H1 (cell line): ENCODE measurements around the gene EPB41L2. TPM values are rescaled to one million over a fixed set of nuclear protein-coding genes. Genes with fewer than 3 reads are reported as not detected.

Experiments
- CTCF ChIA-PET: fragments of 300-600 bp; sonication (Branson Sonifier 250); formaldehyde crosslinking; loops from one replicate; lab custom pipeline; 2021; ENCODE audit not compliant: partially characterized antibody; lab: Charles Lee
- POLR2A ChIA-PET: fragments of 300-600 bp; sonication (Branson Sonifier 250); formaldehyde crosslinking; loops from one replicate; lab custom pipeline; 2021; ENCODE audit warnings: inconsistent platforms; ENCODE audit not compliant: partially characterized antibody; lab: Charles Lee
- DNase-seq, 2 experiments: peaks; one replicate each; pipeline versions ENCODE4 v3.0.0 to v3.0.0-alpha.2; 2010 to 2022; ENCODE audit warnings: low spot score in 2 of 2, low read depth in 1 of 2, mixed read lengths in 1 of 2
- FAIRE-seq: peaks from 2 replicates; lab custom pipeline; 2011; peaks lifted over from hg19 to GRCh38; lab: Jason Lieb, UNC
- H2AFZ ChIP-seq: 2 replicates; pipeline ENCODE4 v1.8.1; 2012; ENCODE audit warnings: low read length, inconsistent platforms
- H2AK5ac ChIP-seq: 2 replicates; pipeline ENCODE4 v1.6.1; 2013; ENCODE audit warnings: low read depth, low read length
- H2BK120ac ChIP-seq: replicated peaks from 2 replicates; pipeline ENCODE3; 2013; ENCODE audit warnings: low read depth, low read length, inconsistent platforms
- H2BK12ac ChIP-seq: 2 replicates; pipeline ENCODE4 v1.6.1; 2013; ENCODE audit warnings: low read depth, low read length
- H2BK15ac ChIP-seq: 2 replicates; pipeline ENCODE4 v1.6.1; 2013; ENCODE audit warnings: low read length
- H2BK20ac ChIP-seq: 2 replicates; pipeline ENCODE4 v1.6.1; 2013; ENCODE audit warnings: low read length
- H2BK5ac ChIP-seq: 2 replicates; pipeline ENCODE4 v1.6.1; 2013; ENCODE audit warnings: low read depth, low read length
- H3K14ac ChIP-seq: 2 replicates; pipeline ENCODE4 v1.6.1; 2013; ENCODE audit warnings: inconsistent platforms; ENCODE audit not compliant: insufficient read length
- H3K18ac ChIP-seq: 2 replicates; pipeline ENCODE4 v1.6.1; 2013; ENCODE audit warnings: low read length; ENCODE audit errors: extremely low read depth
- H3K23ac ChIP-seq: 2 replicates; pipeline ENCODE4 v1.6.1; 2013; ENCODE audit warnings: inconsistent platforms; ENCODE audit not compliant: insufficient read length
- H3K23me2 ChIP-seq: 2 replicates; pipeline ENCODE4 v1.6.1; 2013; ENCODE audit warnings: low read depth, low read length
- H3K27ac ChIP-seq: 2 replicates; pipeline ENCODE4 v1.6.1; 2011; ENCODE audit warnings: low read depth, low read length, inconsistent platforms
- H3K27me3 ChIP-seq, 4 experiments: replicated peaks in 1 of 4; 1 replicate in 1 of 4; 2 replicates in 3 of 4; pipeline versions ENCODE4 v1.6.1 to v1.8.1; 2011 to 2013; ENCODE audit warnings: low read length in 3 of 4, mild to moderate bottlenecking in 3 of 4, inconsistent platforms in 2 of 4, mixed read lengths in 2 of 4, moderate library complexity in 1 of 4; ENCODE audit not compliant: control insufficient read depth in 3 of 4, insufficient read depth in 3 of 4; ENCODE audit errors: extremely low read depth in 1 of 4
- H3K36me3 ChIP-seq, 4 experiments: 2 replicates each; pipeline versions ENCODE4 v1.6.1 to v1.8.1; 2011 to 2013; ENCODE audit warnings: mild to moderate bottlenecking in 4 of 4, low read length in 3 of 4, moderate library complexity in 2 of 4, control low read depth in 1 of 4, inconsistent platforms in 1 of 4; ENCODE audit not compliant: insufficient read depth in 4 of 4, control insufficient read depth in 2 of 4
- H3K4ac ChIP-seq: replicated peaks from 2 replicates; pipeline ENCODE3; 2013; ENCODE audit warnings: low read length, low read depth, mixed read lengths, inconsistent platforms; ENCODE audit not compliant: insufficient read length
- H3K4me1 ChIP-seq, 4 experiments: replicated peaks in 1 of 4; 1 replicate in 1 of 4; 2 replicates in 3 of 4; pipeline versions ENCODE4 v1.6.1 to v1.8.1; 2011 to 2013; ENCODE audit warnings: low read length in 3 of 4, inconsistent platforms in 2 of 4, mixed read lengths in 1 of 4; ENCODE audit not compliant: insufficient read depth in 4 of 4, control insufficient read depth in 3 of 4
- H3K4me2 ChIP-seq, 2 experiments: 2 replicates each; pipeline versions ENCODE4 v1.6.1 to v1.8.1; 2011 to 2013; ENCODE audit warnings: low read depth in 2 of 2, low read length in 2 of 2, control low read depth in 1 of 2, inconsistent platforms in 1 of 2, mild to moderate bottlenecking in 1 of 2; ENCODE audit not compliant: insufficient read depth in 1 of 2
- H3K4me3 ChIP-seq, 4 experiments: fragments of 200-600, 300-600 bp in 1 of 4; sonication (generic), shearing (Covaris generic), sonication (Bioruptor Twin) in 1 of 4; 2 replicates each; pipeline versions ENCODE4 v1.5.1 to v1.8.1; 2011 to 2016; ENCODE audit warnings: low read length in 4 of 4, low read depth in 3 of 4, control low read depth in 2 of 4, inconsistent platforms in 2 of 4, mild to moderate bottlenecking in 2 of 4, mixed read lengths in 1 of 4, moderate library complexity in 1 of 4; ENCODE audit not compliant: insufficient read depth in 2 of 4; ENCODE audit errors: extremely low read depth in 1 of 4
- H3K56ac ChIP-seq: replicated peaks from 2 replicates; pipeline ENCODE3; 2013; ENCODE audit warnings: low read depth, mild to moderate bottlenecking, mixed read lengths, low read length, inconsistent platforms; ENCODE audit not compliant: insufficient read length
- H3K79me1 ChIP-seq: 2 replicates; pipeline ENCODE4 v1.6.1; 2013; ENCODE audit warnings: low read depth, low read length, control low read depth
- H3K79me2 ChIP-seq, 2 experiments: 2 replicates each; pipeline versions ENCODE4 v1.6.1 to v1.8.1; 2012 to 2013; ENCODE audit warnings: low read length in 2 of 2, mild to moderate bottlenecking in 2 of 2, inconsistent platforms in 1 of 2; ENCODE audit not compliant: insufficient read depth in 2 of 2, control insufficient read depth in 1 of 2
- H3K9ac ChIP-seq, 4 experiments: replicated peaks in 1 of 4; 1 replicate in 1 of 4; 2 replicates in 3 of 4; pipeline versions ENCODE4 v1.6.1 to v1.8.1; 2011 to 2013; ENCODE audit warnings: low read depth in 3 of 4, low read length in 3 of 4, control low read depth in 2 of 4, mild to moderate bottlenecking in 2 of 4, moderate library complexity in 2 of 4, inconsistent platforms in 1 of 4; ENCODE audit errors: extremely low read depth in 1 of 4
- H3K9me3 ChIP-seq, 2 experiments: 2 replicates each; pipeline versions ENCODE4 v1.6.1 to v1.8.1; 2012 to 2013; ENCODE audit warnings: mild to moderate bottlenecking in 2 of 2, moderate library complexity in 2 of 2, control low read depth in 1 of 2, inconsistent platforms in 1 of 2, low read depth in 1 of 2, low read length in 1 of 2, mixed read lengths in 1 of 2; ENCODE audit not compliant: insufficient read depth in 2 of 2
- H4K20me1 ChIP-seq, 2 experiments: replicated peaks in 1 of 2; 2 replicates each; pipeline versions ENCODE3 to v1.8.1; 2011 to 2013; ENCODE audit warnings: inconsistent platforms in 2 of 2, low read length in 2 of 2, mild to moderate bottlenecking in 1 of 2; ENCODE audit not compliant: insufficient read depth in 2 of 2, control insufficient read depth in 1 of 2
- H4K5ac ChIP-seq: 2 replicates; pipeline ENCODE4 v1.6.1; 2013; ENCODE audit warnings: low read length, low read depth, mixed read lengths, inconsistent platforms; ENCODE audit not compliant: insufficient read length
- H4K8ac ChIP-seq: 2 replicates; pipeline ENCODE4 v1.8.0; 2013; ENCODE audit warnings: mild to moderate bottlenecking, moderate library complexity, low read length, inconsistent platforms; ENCODE audit not compliant: insufficient read depth; ENCODE audit errors: extremely low read depth
- H4K91ac ChIP-seq: replicated peaks from 2 replicates; pipeline ENCODE3; 2013; ENCODE audit warnings: low read length, mixed read lengths, inconsistent platforms; ENCODE audit not compliant: insufficient read length
- BACH1 ChIP-seq: IDR thresholded peaks from 2 replicates; pipeline ENCODE4 v1.6.1; 2012; ENCODE audit warnings: low read length, improper control_type of control experiment
- BCL11A ChIP-seq, 2 experiments: IDR thresholded peaks; one replicate each; pipeline ENCODE4 v1.6.1; 2011; ENCODE audit warnings: low read depth in 2 of 2, low read length in 2 of 2, mild to moderate bottlenecking in 2 of 2
- CHD1 ChIP-seq: IDR thresholded peaks from 2 replicates; pipeline ENCODE4 v1.6.1; 2012; ENCODE audit warnings: low read depth, low read length, improper control_type of control experiment
- CTCF ChIP-seq, 3 experiments: IDR thresholded peaks; 1 replicate in 2 of 3; 2 replicates in 1 of 3; pipeline versions ENCODE4 v1.5.1 to v1.6.1; 2011; ENCODE audit warnings: low read length in 3 of 3, mild to moderate bottlenecking in 3 of 3, inconsistent platforms in 2 of 3, low read depth in 1 of 3, moderate library complexity in 1 of 3; ENCODE audit not compliant: insufficient read depth in 1 of 3; ENCODE audit errors: control extremely low read depth in 1 of 3
- EGR1 ChIP-seq: IDR thresholded peaks from 2 replicates; pipeline ENCODE4 v1.6.1; 2011; ENCODE audit warnings: low read depth, low read length, borderline replicate concordance
- GTF2F1 ChIP-seq: IDR thresholded peaks from 2 replicates; pipeline ENCODE4 v1.6.1; 2012; ENCODE audit warnings: low read depth, low read length, improper control_type of control experiment, borderline replicate concordance
- KDM1A ChIP-seq: fragments of 200-600, 300-600 bp; sonication (generic); IDR thresholded peaks from 2 replicates; pipeline ENCODE4 v1.7.1; 2016; ENCODE audit warnings: mild to moderate bottlenecking, low read length, borderline replicate concordance
- KDM4A ChIP-seq: IDR thresholded peaks from one replicate; pipeline ENCODE4 v1.7.1; 2012; ENCODE audit warnings: low read depth, mild to moderate bottlenecking, moderate library complexity, low read length, inconsistent platforms; ENCODE audit not compliant: severe bottlenecking
- NANOG ChIP-seq: IDR thresholded peaks from 2 replicates; pipeline ENCODE4 v1.6.1; 2011; ENCODE audit warnings: low read length, low read depth, mild to moderate bottlenecking, inconsistent platforms; ENCODE audit not compliant: insufficient read depth, poor library complexity, severe bottlenecking
- RBBP5 ChIP-seq: IDR thresholded peaks from 2 replicates; pipeline ENCODE4 v1.7.1; 2012; ENCODE audit warnings: low read depth, mild to moderate bottlenecking, inconsistent platforms, low read length, moderate library complexity, borderline replicate concordance
- SRF ChIP-seq: IDR thresholded peaks from 2 replicates; pipeline ENCODE4 v1.6.1; 2011; ENCODE audit warnings: mild to moderate bottlenecking, low read depth, low read length, moderate library complexity
- TAF7 ChIP-seq: optimal IDR thresholded peaks from 2 replicates; pipeline ENCODE3; 2011; ENCODE audit warnings: low read depth, mild to moderate bottlenecking, inconsistent platforms, low read length, moderate library complexity, borderline replicate concordance
- WGBS, 2 experiments: shearing (Covaris generic) in 1 of 2; methylation state at CpG; one replicate each; pipeline versions ENCODE4 v1.1.6 to v1.1.7; 2013 to 2015; ENCODE audit warnings: low lambda C conversion rate in 2 of 2, mixed read lengths in 2 of 2, inconsistent platforms in 1 of 2, low coverage in 1 of 2, missing lambda C conversion rate in 1 of 2; ENCODE audit not compliant: insufficient replicate concordance in 2 of 2, insufficient coverage in 1 of 2, insufficient read length in 1 of 2; ENCODE audit errors: extremely low coverage in 1 of 2, missing lambda C conversion rate in 1 of 2; 5-methylcytosine and 5-hydroxymethylcytosine counted together
- polyA plus RNA-seq, 7 experiments: library from polyadenylated mRNA; depleted of rRNA in 3 of 7; stranded (reverse) in 5 of 7; unstranded in 2 of 7; fragments of >200 nt in 5 of 7; fragments of 200-250 nt in 2 of 7; gene quantifications; 1 replicate in 5 of 7; 2 replicates in 1 of 7; 4 replicates in 1 of 7; pipeline versions ENCODE4 v1.2.1 to v1.2.3, GENCODE V29; 2011 to 2013; ENCODE audit warnings: missing spikeins in 2 of 7, mixed read lengths in 2 of 7
- total RNA-seq: library from RNA; stranded (reverse); fragmentation: NEBNext Ultra II Directional; extraction: Animal tissue kit (Norgen Biotek cat#: 25700); gene quantifications from 2 replicates; pipeline ENCODE4 v1.2.1, GENCODE V29; 2021

EPB41L2 gene
- total and polyA plus RNA-seq, 2 of the 8 experiments (the other 6 are each of a cell fraction or from before 2014, with no cell fraction given): 22.5 to 123 TPM

GRCh38 chr6:130849594-130849993 lies 213.5 kb downstream of the EPB41L2 start:
- no peaks in the 10 kb centered on the region for H4K20me1 ChIP-seq
- no peaks in the 10 kb centered on the region; the same call in 1 of the 2 replicates for H3K23me2 ChIP-seq
- H3K18ac ChIP-seq: no peak overlapping the region
- no peak overlapping the region for H2BK20ac ChIP-seq
- H3K4ac ChIP-seq: no peak overlapping the region
- H4K8ac ChIP-seq: no peak overlapping the region
- no peak overlapping the region for H3K23ac ChIP-seq
- no peak overlapping the region for H2BK12ac ChIP-seq
- H3K27me3 ChIP-seq: no peaks in the 10 kb centered on the region
- H3K4me2 ChIP-seq: no peak overlapping the region
- no peak overlapping the region for H3K27ac ChIP-seq
- H3K4me1 ChIP-seq: peaks cover 0 to 13% (median 4%) of the 10 kb centered on the region in 4 experiments; a peak in 5 of 7 replicates
- no peaks in the 10 kb centered on the region; a peak in 2 of 8 replicates for H3K36me3 ChIP-seq
- no peaks in the 10 kb centered on the region for H3K79me2 ChIP-seq
- H2AK5ac ChIP-seq: no peak overlapping the region
- H4K91ac ChIP-seq: no peak overlapping the region
- H3K56ac ChIP-seq: no peak overlapping the region
- no peak overlapping the region for H2AFZ ChIP-seq
- WGBS, 2 experiments: 92% methylated on average over 1 of the region's 1 CpG; no CpG with 5 or more reads in 1 of the 2 experiments
- no peak overlapping the region for H3K14ac ChIP-seq
- ChIA-PET CTCF (interaction anchor here (0.6 kb wide), 1 partner anchor 150 kb away, joined by 4 read pairs; no protein-coding TSS in a partner anchor), POLR2A (no interaction called here)
- H3K9me3 ChIP-seq: no peaks in the 10 kb centered on the region
- no peak overlapping the region for H2BK15ac ChIP-seq
- no peak overlapping the region for H2BK120ac ChIP-seq
- no peaks in the 10 kb centered on the region for H3K79me1 ChIP-seq
- DNase-seq (no peak), FAIRE-seq (no peak)
- no peak overlapping the region for H3K9ac ChIP-seq
- no peak overlapping the region for H2BK5ac ChIP-seq
- no peak overlapping the region for H4K5ac ChIP-seq
- H3K4me3 ChIP-seq: no peak overlapping the region
- no peak for TF ChIP-seq EGR1
- no peak for TF ChIP-seq CTCF (IDR thresholded peaks at IDR 0.05; ENCODE audit: control extremely low read depth in 1 of 3, insufficient read depth in 1 of 3, low read depth in 1 of 3, low read length in 3 of 3)
- no peak for TF ChIP-seq NANOG
- no peak for TF ChIP-seq CHD1
- no peak for TF ChIP-seq GTF2F1
- TF ChIP-seq RBBP5: no peak
- no peak for TF ChIP-seq TAF7
- no peak for TF ChIP-seq KDM1A
- no peak for TF ChIP-seq BCL11A (IDR thresholded peaks at IDR 0.05; ENCODE audit: low read depth in 2 of 2, low read length in 2 of 2)
- no peak for TF ChIP-seq BACH1
- TF ChIP-seq SRF: no peak
- TF ChIP-seq KDM4A: no peak
